Measurements from ENCODE around the gene FBRSL1.

FBRSL1 gene

DNA sequence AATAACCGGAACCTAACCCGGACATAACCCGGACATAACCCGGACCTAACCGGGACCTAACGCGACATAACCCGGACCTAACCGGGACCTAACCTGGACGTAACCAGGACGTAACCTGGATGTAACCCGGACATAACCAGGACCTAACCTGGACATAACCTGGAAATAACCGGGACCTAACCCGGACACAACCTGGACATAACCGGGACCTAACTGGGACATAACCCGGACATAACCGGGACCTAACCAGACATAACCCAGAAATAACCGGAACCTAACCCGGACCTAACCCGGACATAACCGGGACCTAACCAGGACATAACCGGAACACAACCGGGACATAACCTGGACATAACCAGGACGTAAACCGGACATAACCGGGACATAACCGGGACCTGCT, 6.7 kb upstream of the FBRSL1 start:
- no peak for DNase-seq

DNA sequence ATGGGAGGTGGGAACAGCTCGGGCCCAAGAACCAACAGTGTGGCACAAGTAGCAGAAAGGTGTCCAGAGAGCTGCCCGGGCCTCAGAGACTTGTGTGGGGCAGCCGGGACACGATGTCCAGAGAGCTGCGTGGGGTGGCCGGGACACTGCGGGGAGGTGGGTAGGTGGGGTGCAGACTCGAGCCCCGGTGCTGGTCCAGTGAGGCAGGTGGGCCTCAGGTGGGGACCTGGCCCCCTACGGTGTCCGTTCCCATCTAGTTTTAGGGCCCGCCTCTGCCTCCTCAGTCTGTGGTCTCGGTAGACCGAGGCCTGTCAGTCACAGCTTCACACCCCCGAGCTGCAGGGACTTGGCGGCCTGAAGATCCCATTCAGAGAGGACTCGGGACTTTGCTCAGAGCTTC, 6.3 kb upstream of the FBRSL1 start:
- DNase-seq: no peak

DNA sequence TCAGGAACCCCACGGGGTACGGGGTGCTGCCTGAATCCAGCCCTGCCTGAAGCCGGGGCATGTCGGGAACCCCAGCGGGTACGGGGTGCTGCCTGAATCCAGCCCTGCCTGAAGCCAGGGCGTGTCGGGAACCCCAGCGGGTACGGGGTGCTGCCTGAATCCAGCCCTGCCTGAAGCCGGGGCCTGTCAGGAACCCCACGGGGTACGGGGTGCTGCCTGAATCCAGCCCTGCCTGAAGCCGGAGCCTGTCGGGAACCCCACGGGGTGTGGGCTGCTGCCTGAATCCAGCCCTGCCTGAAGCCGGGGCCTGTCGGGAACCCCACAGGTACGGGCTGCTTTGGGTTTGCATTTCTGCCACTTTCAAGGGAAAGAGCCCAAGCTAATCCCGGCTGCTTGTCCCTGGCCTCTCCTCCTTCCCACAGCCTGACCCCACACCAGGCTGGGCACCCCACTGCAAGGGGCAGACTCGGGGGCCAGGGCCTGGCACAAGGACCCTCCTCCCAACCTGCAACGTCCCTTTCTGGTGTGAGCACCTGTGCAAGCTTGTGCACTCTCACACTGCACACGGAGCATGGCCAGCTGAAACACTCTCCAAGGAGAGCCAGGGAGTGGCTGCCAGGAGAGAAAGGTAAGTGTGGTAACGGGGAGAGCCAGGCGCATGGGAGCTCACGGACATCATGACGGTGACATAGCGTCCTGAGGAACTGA, 5.6 kb upstream of the FBRSL1 start:
- DNase-seq: no peak

DNA sequence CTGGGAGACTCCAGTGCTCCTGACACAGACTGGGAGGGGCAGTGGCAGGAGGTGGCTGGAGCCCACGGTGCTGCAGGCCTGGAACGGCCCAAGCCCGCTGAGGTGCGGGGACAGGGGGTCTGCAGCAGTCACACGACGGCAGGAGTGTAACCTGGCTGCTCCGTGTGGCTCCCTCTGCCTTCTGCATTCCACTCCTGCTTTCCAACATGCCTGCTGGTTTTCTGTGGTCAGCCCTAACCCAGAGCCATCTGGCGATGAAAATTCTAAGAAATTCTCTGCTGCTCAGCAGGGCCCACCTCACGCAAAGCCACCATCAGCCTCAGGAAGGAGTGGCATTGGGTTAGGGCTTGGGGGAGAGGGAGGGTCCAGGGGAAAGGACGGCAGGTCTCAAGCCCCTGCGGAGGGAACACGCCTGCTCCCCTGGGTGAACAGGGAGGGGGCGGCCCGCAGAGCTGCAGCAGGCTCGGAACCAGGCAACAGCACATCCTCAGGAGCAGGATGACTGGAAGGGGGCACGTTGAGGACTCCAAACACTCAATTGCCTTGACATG, 5.0 kb upstream of the FBRSL1 start:
- no peak for DNase-seq

DNA sequence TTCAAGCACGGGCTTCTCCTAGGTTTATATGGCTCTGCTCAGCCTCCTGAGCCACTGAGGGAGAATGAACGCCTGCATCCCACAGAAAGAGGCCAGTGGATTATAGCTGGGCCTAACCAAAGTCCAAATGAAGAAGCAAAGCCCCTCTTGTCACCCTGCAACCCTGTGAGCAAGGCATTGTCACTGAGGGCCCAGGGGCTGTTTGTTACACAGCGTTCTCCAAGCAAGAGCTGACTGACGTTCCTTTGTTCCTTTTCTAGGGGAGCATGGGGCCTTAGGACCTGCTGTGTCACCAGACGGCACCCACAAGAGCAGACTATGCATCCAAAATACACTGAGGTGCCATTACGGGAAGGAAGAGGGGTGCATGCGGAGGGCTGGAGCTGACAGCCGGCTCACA, 4.3 kb upstream of the FBRSL1 start:
- DNase-seq: no peak

DNA sequence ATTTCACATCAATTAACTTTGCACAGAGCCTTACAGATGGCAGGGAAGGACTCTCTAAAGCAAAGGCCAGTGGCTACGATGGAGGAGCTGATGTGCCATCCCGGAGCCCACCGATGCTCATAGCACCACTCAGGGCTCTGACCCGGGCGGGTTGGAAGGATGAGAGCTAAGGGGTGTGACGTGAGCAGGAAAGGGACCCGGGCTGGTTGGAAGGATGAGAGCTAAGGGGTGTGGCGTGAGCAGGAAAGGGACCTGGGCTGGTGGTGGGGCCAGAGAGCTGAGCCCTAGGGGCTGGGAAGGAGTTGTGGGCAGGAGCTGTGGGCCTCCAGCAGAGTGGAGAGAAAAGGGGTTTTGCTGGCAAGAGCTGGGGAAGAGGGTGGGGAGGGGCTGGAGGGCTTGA, 3.8 kb upstream of the FBRSL1 start:
- no peak for DNase-seq

DNA sequence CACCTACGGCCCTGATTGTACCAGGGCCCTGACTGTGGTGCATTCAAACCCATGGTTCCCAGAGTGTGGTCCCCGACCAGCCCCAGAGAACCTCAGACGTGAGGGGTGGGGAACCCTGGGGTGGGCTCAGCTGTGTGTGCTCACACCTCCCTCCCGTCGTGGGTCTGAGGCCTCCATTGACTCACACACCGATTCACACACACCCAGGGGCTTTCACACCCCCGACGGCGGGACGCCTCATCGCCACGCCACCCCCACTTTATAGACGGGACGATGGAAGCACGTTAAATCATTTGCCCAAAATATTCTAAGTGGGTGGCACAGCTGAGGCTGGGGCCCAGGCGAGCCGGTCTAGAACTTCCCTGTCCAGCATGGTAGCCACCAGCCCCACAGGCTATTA, 3.4 kb upstream of the FBRSL1 start:
- DNase-seq: no peak

DNA sequence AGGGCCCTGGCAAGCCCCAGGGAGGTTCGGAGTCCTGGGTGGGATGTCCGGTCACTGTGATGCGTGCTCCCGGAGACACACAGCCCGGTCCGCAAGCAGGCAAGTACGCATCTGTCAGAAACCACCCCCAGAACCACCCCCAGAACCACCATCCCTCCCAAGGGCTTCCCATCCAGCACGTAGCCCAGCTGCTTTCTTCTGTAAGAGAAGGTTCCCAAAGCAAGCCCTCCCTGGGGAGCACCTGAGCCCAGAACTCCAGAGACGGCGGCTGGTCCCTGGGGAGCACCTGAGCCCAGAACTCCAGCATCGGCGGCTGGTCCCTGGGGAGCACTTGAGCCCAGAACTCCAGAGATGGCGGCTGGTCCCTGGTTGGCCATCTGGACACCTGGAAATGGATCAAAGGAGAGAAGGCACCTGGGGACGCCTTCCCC, 2.6 kb upstream of the FBRSL1 start:
- no peak for DNase-seq

DNA sequence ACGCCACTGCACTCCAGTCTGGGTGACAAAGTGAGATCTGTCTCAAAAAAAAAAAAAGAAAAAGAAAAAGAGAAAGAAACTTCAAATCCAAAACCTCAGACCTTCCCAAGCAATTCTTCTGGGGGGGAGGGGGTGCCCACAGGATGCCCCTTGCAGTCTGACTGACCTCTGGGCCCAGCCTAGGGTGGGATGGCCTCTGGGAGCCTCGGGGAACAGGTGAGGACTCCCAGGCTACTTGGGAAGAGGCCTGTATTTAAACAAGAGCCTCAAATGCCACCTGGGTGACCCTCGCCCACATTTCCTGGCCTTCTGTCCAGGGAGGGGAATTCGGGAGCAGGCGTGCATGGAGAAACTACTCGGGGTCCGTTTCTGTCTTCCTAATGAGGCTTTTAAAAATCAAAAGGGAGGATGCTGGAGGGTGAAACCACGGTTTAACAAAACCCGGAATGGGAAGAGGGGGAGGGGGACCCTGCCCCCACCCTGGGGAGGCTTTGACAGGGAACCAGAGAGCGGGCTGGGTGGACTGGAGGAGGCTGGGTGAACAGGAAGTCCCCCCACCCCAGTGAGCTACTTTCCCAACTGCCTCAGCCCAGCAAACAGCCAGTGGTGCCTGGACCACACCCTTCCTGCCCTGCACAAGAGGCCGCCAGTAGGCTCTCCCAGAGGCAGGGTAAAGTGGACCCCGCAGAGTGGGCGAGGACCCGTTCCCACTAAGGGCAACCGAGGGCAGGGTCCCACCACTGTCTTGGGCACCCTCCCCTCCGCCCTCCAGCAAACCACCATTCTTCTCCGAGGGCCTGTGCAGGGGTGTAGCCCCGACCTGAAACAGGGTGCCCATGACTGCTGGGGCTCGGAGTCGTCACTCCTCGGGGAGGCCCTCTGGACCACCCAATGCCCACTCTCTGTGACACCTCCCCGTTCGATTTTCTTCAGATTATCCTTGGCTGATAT, 1.5 kb upstream of the FBRSL1 start:
- DNase-seq: peak in 1 of 56 donors; percentile 25

DNA sequence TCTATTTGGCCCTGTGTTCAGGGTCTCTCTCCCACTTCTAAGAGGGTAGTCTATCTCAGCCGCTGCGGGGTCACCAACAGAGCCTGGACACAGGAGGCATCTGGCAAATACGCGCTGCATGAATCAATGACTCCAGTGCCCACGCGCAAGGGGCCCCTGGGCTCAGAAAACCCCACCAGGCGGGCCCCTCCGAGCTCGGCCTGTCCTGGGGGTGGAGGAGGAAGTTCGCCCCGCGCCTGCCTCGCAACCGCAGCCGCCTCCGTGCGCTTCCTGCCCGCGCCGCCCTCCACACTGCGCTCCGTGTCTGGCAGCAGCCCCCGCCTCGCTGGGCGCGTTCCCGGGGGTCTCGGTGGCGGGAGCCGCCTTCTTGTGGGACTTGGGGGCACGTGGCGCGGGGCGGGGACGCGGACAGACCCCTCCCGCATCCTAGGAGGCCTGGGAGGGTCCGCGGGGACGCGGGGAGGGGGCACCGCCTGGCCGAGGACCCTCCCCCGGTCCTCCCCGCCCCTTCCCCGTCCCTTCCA, 811 bp upstream of the FBRSL1 start:
- peak in 2 of 56 donors; percentile 54 to 75 for DNase-seq

DNA sequence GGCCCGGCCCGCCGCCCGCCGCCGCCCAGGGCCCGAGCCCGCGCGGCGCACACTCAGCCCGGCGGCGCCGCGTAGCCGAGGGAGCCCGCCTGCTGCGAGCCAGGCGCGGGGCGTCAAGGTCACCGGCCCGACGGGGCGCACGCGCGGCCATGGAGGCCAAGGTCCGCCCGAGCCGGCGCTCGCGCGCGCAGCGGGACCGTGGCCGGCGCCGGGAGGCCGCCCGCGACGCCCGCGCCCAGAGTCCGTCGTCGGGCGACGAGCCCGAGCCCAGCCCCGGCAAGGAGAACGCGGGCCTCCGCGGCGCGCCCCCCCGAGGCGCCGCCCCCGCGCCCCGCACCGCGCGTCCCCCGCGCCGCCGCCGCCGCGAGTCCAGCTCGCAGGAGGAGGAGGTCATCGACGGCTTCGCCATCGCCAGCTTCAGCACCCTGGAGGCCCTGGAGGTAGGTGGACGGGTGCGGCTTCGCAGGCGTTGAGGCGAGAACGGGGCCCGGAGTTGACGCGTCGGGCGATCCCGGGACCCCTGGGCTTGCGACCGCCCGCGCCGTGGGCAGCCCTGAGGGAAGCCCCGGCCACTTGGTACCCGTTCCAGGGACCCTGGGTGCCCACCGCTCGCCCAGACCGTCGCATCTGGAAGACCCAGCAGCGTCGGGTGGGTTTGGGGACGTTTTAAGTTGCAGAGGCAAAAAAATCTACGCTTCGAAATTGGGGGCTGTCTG, 629 bp downstream of the FBRSL1 start:
- DNase-seq: peak in 1 of 56 donors; percentile 28

DNA sequence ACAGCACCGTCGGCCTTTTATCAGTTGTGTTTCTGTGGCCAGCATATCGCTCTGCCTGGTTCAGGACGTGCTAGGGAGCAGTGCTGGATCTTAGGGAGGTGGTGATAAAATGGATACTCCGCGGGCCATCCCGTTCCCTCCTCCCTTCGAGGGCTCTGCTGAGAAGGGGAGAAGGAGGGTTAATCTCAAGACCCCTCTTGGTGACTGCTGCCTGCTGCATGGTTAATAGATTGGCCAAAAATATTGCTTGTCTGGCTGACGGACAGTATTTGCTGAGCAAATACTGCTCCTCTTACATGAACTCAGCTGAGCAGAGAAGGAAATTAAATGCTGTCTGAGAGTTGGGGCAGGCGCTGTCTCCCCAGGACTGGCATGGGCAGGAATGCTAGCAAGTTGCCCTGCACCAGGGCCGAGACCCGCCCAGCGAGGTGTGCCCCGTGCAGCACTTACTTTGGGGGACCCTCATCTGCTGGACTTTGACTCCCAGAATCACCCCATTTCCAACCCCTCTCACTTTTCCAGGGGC, 1.2 kb downstream of the FBRSL1 start:
- no peak for DNase-seq

DNA sequence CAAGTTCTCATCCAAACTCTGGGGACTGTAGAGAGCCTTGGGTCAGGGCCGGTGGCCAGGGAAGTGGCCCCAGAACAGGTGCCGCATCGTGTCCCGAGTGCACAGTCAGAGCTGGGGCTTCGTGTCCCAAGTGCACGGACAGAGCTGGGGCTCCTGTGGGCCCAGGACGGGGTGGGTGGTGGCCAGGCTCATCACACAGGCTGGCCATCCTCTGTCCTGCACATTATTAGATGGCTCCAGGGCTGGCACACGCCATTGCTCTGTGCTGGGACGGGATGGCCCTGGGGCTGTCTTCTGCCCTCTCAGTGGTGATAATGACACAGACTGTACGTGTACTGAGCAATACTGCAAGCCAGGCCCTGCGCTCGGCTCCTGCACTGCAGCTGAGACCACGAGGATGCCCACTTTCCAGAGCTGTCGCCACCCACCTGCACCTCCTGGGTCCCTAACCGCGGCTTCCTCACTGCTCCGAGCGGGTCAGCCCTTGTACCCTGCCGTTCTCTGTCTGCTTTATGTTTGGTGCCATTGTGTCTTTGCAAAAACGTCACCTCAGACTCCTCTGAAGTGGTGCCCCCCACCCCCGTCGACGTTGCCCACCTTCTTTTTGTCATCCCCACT, 1.9 kb downstream of the FBRSL1 start:
- DNase-seq: no peak

DNA sequence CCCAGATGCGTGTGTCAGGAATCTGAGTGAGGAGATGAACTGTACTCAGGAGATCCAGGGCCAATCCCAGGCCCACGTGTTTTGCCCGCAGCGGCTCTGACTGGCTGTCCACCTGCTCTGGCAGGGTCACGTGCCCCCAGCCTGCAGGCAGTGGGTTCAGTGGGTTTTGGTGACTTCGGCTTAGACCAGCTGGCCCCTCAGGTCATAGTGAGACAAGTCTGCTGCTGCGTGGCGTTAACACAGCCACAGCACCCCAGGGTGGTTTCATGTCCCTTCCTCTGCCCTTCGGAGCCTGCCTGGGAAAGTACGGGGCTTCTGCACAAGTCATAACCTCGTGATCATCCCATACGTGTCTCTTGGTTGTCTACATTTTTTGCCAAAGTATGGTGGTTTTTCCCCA, 2.6 kb downstream of the FBRSL1 start:
- no peak for DNase-seq

DNA sequence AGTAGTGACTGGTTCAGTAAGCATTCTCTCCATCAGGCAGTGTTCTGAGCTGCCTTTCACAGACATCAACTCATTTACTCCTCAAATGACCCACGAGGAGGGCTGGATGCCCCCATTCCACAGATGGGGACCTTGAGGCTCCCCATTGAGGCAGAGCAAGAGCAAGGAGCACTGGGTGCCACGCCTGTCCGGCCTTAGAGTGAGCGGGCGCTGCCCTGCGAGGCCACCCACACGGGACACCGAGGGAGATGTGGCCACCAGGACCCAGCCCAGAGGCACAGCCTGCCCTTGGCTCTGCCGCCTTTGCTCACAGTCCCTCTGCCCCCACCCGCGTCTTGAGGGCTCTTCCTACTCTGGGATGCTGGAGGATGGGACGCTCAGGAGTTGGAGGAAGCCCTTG, 3.0 kb downstream of the FBRSL1 start:
- DNase-seq: no peak

DNA sequence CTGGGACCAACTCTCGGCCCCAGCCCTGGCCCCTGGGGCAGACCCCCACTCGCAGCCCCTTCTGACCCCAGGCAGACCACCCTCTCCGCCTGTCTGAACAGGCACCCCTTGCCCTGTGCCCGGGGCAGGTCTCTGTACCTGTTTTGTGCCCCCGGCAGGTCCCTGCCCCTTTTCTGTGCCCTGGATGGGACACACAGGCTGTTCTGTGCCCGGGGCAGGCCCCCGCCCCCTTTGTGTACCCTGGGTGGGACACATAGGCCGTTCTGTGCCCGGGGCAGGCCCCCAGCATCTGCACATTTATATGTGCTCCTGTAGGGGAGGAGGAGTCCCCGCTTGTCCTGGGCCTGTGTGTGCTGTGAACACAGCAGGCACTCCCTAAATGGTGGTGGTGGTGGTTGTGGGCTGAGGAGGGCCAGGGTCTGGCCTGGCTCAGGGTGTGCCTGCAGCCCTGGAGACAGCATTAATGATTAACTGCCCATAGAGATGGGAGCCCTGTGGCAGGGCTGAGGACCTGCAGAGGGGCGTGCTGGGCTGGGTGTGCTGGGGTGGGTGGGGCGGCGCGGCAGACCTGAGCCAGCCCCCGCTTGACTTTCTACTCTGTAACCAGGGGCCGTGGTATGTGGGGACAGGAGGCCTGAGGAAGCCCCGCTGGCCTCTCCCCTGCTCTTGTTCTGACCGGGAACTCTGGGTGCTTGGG, 3.7 kb downstream of the FBRSL1 start:
- DNase-seq: no peak

DNA sequence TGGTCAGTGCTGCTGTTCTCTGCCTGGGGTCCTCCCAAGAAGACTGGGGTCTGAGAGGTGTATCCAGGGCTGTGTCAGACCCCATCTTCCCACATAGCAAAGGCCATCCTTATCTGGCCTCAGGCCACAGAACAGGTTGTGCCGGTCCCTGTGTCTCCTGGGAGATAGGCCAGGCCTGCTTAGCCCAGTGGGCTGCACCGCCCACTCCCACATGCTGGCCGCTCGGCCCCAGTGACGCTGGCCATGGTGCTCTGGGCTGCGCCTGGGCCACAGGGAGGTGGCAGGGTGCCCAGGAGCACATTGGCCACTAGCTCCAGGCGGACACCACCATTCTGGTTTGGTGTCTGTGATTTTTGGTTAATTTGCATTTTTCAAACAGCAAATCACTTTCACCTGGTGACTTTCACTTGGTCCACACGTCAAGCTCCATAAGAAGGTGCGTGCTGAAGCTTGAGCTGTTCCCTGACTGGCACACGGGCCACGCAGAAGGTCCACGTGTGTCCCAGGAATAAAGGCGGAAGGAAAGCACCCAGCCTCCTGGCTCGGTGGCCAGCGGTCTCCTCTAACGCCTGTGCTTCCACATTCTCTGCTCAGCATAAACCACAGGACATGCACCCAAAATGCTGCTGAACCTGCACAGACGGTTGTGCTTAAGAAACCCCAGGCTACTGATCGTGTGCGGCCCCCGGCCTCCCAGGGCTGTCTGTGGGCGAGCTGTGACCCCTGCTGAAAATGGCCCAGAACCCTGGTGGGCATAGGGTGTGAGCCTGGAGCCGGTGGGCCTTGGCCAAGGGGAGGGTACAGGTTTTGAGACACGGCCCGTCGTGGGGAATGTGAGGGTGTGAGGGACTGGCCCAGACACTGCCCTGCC, 4.6 kb downstream of the FBRSL1 start:
- peak in 7 of 56 donors; percentile 14 to 59 (median 36) for DNase-seq

DNA sequence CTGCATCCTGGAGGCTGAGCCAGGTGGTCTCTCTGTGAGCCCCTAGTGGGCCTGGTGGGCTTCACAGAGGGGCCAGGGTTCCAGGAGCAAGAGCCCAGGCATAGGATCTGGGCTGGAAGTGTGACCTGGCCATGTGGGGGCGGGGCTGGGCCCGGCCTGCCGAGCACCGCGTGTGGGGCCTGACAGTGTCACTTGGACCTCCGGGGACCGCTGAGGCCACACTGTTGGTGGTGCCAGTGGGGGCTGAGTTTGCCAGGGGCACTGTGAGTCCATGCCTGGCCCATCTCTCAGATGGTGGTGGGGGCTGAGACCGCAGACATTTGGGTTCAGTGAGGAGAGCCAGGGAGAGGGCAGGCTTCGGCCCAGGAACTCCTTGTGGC, 5.2 kb downstream of the FBRSL1 start:
- no peak for DNase-seq
